NB4 (cell line): ENCODE data around the gene METTL4.

ENCODE experiments used
- DNase-seq: peaks from one replicate; pipeline ENCODE4 v3.0.0; 2010; ENCODE audit warnings: low read depth
- H3K4me3 ChIP-seq: one replicate; pipeline ENCODE4 v1.5.1; 2011; ENCODE audit warnings: mild to moderate bottlenecking, low read depth, low read length, moderate library complexity
- CTCF ChIP-seq: IDR thresholded peaks from one replicate; pipeline ENCODE4 v1.5.1; 2012; ENCODE audit warnings: low read depth, low read length
- MYC ChIP-seq: IDR thresholded peaks from 2 replicates; pipeline ENCODE4 v1.6.1; 2011; ENCODE audit warnings: low read depth, low read length
- POLR2A ChIP-seq: IDR thresholded peaks from 2 replicates; pipeline ENCODE4 v1.6.1; 2011; ENCODE audit warnings: mild to moderate bottlenecking; ENCODE audit not compliant: insufficient read length; ENCODE audit errors: extremely low read depth
- TF ChIP-seq, protein P1 (sequence below): IDR thresholded peaks from 2 replicates; pipeline ENCODE4 v1.6.1; 2011; ENCODE audit warnings: low read depth, low read length

Gene METTL4

GRCh38 chr18:2609604-2610003, 38.3 kb upstream of the METTL4 start:
- H3K4me3 ChIP-seq, result no peak overlapping the region
- DNase-seq, result no peak
- TF ChIP-seq POLR2A (no peak), CTCF (no peak)

- TF ChIP-seq POLR2A (no peak), CTCF (no peak), MYC (no peak)
- TF ChIP-seq, protein P1, sequence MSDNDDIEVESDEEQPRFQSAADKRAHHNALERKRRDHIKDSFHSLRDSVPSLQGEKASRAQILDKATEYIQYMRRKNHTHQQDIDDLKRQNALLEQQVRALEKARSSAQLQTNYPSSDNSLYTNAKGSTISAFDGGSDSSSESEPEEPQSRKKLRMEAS, result no peak
- no peak for DNase-seq
- no peak overlapping the region for H3K4me3 ChIP-seq
Observed at GRCh38 chr18:2606335-2606734, 35.0 kb upstream of the METTL4 start.

DNA sequence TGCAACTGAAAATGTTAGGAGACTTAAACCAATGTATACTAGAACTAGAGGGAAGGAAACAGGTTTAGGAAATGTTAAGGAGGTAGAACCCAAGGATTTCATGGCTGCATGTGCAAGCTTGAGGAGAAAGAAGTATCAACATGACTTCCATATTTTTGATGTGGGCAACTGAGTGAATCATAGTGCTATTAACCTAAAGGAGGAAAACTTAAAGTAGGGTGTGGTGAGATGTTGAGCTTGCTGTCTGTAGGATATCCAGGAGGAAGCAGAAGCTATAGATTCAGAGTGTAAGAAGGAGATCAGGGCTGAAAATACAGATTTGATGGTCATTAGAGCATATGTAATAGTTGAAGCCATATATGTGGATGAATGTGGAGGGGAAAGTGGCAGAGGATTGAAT, 31.5 kb upstream of the METTL4 start:
- no peak overlapping the region for H3K4me3 ChIP-seq
- no peak for DNase-seq
- TF ChIP-seq CTCF (no peak), POLR2A (no peak), MYC (no peak)
- TF ChIP-seq, protein P1, result no peak

- DNase-seq, result no peak
- H3K4me3 ChIP-seq, result no peak overlapping the region
- TF ChIP-seq MYC, result no peak
- TF ChIP-seq POLR2A, result no peak
- TF ChIP-seq, protein P1, result no peak
- no peak for TF ChIP-seq CTCF
Observed at GRCh38 chr18:2597639-2598038, 26.3 kb upstream of the METTL4 start.

DNA sequence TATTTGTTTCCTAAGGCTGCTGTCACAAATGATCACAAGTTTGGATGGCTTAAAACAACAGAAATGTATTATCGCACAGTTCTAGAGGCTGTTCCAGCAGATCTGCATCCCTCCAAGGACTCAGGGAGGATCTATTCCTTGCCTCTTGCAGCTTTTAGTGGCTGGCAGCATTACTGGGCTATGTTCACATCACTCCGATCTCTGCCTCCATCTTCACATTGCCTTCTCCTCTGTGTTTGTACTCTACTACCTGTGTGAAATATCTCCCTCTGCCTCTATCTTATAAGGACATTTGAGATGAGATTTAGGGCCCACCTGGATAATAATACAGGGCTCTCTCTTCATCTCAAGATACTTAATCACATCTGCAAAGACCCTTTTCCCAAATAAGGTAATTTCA, 19.0 kb upstream of the METTL4 start:
- DNase-seq, result no peak
- no peak overlapping the region for H3K4me3 ChIP-seq
- no peak for TF ChIP-seq POLR2A
- TF ChIP-seq CTCF, result no peak
- no peak for TF ChIP-seq MYC
- TF ChIP-seq, protein P1, result no peak

- no peak overlapping the region for H3K4me3 ChIP-seq
- DNase-seq, result peak; percentile 24
- no peak for TF ChIP-seq POLR2A
- TF ChIP-seq, protein P1, result no peak
- no peak for TF ChIP-seq CTCF
- TF ChIP-seq MYC, result no peak
Observed at GRCh38 chr18:2589345-2590068, 18.2 kb upstream of the METTL4 start.
